GM19452 (cell line): ENCODE measurements around the gene HPDL.
A peak's percentile ranks its signal among the peaks of the same experiment; 100 is the strongest.

Experiments used
- ATAC-seq: cut with Tn5 transposase; IDR thresholded peaks from one replicate; pipeline ENCODE4 v1.9.1; 2021; ENCODE audit not compliant: unreplicated experiment

Gene HPDL

DNA sequence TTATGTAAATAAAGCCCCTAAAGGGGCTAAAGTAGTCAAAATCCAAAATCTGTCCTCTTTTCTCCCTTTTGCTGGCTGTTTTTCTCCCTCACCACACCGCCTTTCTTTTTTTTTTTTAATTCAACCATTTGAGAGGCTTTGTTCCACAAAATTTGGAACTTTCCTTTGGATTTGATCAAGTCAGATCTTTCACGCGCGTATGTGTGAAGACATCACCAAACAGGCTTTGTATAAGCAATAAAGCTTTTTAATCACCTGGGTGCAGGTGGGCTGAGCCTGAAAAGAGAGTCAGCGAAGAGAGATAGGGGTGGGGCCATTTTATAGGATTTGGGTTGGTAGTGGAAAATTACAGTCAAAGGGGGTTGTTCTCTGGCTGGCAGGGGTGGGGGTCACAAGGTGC is 5.3 kb upstream of the HPDL start:
- ATAC-seq = no peak

DNA sequence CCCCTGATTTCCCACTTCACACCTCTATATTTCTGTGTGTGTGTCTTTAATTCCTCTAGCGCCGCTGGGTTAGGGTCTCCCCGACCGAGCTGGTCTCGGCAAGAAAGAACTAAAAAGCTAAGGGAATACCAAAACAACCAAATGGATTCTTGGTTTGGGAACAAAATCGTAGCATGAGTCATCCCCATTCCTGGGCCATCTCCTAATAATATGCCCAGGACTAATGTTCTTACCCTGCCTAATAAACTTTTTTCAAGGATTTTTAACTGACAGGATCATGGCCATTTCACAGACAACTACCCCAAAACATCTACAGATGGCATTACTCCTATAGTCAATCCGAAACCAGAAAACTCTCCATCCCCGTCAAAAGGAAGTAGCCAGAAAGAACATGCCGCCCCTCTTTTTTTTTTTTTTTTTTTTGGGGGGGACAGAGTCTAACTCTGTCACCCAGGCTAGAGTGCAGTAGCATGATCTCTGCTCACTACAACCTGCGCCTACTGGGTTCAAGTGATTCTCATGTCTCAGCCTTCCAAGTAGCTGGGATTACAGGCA is 4.1 kb upstream of the HPDL start:
- no peak for ATAC-seq

DNA sequence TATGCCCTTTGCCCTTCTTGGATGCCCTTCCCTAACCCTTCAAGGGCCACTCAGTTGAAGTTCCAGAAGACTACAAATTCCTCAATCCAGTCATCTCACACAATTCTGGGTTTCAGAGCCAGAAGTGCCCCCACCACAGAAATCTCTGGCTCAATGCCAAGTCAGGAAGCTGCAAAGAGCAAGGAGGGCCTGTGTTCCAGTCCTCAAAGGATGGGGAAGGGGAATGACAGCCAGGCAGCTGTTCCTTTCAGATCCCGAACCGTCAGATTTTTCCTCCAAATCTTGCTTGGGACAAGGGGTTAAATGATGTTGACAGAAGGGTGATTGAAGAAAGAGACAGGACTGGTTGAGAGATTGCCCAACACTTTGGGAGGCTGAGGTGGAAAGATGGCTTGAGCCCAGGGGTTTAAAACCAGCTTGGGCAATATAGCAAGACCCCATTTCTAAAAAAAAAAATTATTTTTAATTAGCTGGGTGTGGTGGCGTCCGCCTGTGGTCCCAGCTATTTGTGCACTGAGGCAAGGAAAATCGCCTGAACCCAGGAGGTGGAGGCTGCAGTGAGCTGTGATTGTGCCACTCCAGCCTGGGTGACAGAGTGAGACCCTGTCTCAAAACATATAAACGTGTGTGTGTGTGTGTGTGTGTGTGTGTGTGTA is 716 bp upstream of the HPDL start:
- ATAC-seq = no peak

DNA sequence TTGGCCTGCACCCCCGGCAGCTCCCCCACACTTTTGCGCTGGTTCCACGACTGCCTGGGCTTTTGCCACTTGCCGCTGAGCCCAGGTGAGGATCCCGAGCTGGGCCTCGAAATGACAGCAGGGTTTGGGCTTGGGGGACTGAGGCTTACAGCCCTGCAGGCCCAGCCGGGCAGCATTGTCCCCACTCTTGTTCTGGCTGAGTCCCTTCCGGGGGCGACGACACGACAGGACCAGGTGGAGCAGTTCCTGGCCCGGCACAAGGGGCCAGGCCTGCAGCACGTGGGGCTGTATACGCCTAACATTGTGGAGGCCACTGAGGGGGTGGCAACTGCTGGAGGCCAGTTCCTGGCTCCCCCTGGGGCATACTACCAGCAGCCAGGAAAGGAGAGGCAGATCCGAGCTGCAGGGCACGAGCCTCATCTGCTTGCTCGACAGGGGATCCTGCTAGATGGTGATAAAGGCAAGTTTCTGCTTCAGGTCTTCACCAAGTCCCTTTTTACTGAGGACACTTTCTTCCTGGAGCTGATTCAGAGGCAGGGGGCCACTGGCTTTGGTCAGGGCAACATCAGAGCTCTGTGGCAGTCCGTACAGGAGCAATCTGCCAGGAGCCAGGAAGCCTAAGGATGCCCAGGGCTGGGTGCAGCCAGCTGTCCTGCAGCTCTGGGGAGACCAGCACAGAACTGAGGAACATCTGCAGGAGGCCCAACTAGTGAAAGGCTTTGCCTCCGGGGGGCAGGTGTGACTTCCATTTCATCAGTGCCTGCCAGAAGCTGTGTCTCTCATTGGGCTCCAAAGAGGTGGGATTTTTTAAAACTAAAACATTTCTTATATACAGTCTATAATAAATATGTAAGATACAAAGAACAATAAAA is 1.2 kb downstream of the HPDL start:
- ATAC-seq = no peak

DNA sequence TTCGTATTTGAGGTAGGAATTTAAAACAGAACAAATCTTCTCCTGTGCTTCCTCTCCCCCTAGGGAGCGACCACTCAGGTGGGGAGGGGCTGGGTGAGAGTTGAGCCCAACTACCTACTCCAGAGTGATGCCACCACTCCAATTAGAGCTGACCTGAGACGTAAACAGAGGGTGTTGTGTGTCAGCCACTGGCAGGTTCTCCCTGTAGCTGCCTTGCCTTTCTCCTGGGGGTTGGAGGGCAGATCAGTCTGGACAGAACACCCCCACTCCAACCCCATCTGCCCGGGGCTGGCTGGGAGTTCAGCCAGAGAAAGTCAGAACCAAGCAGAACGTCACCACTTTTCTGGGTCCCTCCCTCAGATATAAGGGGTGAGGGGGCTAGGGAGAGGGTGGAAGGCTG is 2.0 kb downstream of the HPDL start:
- no peak for ATAC-seq

- no peak for ATAC-seq
Measured at GRCh38 chr1:45329445-45329844, 2.8 kb downstream of the HPDL start.

GRCh38 chr1:45331436-45332345 is 5.0 kb downstream of the HPDL start:
- no peak for ATAC-seq

GRCh38 chr1:45332346-45332720 is 5.6 kb downstream of the HPDL start:
- no peak for ATAC-seq

DNA sequence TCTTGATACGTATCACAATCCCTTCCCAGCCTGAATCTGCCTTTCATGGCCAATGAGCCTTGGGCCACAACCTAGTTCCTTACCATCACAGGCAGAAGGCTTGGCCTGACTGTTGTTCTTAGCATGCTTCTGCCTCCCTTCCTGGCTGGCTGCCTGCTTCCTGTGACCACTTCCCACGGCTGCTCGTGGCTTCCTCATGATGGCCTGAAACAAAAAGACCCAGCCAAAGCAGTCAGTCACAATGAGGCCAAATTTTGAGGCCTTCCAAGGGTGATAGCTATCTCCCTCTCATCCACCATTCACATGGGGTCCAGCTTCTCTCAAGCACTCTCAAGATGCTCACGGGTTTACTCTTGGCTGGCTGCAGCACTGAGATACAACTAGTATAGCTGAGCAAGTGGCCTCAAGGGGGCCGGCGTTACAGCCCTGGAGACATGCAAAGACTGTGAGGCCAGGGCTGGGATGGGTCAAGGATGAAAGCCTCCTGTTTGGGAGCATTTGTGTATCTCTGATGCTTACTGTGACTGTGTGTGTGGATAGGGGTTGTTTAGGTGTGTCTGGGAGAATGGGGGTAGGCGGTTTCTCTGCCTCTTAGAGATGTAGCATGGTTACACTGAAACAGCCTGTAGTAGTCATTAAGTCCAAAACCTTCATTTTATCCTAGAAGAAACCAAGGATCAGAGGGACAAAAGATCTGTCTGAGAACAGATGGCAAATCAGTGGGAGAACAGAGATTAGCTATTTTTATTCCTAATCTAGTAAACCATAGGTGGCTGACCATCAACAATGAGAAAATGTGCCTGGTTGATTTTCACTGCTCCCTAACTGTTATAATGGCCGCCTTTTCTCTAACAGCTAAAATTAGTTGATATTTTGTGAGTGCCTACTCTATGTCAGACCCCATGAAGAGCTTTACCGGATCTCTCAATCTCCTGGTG is 7.9 kb downstream of the HPDL start:
- ATAC-seq = no peak

DNA sequence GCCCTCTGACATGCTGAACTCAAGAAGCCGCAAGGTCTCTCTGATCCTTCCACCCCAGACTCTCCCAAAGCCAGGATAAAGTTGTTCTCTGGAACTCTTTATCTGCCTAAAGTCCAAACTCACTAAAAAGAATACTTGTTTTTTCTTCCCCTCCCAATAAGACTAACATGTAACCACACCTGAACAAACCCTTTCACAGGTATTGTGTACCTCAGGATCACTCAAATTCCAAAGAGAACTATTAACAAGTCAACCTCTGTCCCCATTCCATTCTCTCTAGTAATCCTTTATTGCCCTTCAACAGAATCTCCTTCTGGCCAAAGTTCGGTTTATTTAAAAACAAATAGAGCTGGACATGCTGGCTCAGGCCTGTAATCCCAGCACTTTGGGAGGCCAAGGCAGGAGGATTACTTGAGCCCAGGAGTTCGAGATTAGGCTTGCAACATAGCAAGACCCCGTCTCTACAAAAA is 9.2 kb downstream of the HPDL start:
- ATAC-seq = no peak

- no peak for ATAC-seq
Measured at GRCh38 chr1:45337630-45338325, 11.1 kb downstream of the HPDL start.

GRCh38 chr1:45339789-45340558 is 13.3 kb downstream of the HPDL start, which contains the start of the genes MUTYH and TOE1:
Gene MUTYH (minus strand): TSS chr1:45340440. CDS start chr1:45334505, 5,935 bp downstream.
Gene TOE1 (plus strand): TSS chr1:45340170. CDS start chr1:45340253, 83 bp downstream.
- peak; percentile 80 for ATAC-seq

DNA sequence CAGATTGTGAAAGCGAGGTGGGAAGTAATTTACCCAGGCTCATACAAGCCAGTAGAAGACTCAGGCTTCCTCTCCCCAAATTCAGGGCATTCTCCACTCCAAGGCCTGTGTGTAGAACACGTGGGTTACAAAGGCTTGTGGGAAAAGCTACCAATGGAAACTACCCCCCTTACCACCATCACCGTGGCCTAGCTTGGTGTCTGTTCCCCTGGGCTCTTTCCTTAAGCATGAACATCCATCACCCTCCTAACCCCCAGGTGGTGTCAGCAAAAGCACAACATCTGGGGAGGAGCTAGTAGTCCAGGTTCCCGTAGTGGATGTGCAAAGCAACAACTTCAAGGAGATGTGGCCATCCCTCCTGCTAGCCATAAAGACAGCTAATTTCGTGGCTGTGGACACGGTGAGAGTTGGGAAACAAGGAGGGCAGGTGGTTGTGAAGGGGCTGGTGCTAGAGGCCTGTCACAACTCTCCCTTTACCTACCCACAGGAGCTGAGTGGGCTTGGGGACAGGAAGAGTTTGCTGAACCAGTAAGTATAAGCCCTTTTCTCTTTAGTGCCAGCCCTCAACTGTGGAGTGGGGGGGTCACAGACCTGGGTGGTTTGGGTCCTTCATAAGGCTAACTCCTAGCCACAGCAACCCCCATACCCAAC is 14.2 kb downstream of the HPDL start:
- ATAC-seq = no peak

DNA sequence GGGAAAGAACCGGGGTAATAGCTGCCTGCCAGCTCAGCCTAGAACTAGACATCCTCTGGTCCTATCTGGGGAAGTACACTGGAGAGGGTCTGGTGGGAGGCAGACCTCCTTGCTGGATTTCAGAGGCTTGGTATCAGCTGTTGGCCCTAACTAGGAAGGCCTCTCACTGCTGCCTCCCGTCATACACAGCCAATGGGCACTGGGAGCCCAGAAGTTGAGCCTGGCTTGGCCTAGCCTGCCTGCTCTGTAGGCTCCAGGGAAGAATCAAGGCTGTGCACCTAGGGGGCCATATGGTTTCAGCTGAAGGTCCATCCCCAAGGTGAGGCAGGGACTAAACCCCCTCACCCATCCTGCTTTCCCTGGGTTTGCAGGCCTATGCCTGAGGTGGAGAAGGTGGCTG is 17.8 kb downstream of the HPDL start:
- ATAC-seq = no peak

DNA sequence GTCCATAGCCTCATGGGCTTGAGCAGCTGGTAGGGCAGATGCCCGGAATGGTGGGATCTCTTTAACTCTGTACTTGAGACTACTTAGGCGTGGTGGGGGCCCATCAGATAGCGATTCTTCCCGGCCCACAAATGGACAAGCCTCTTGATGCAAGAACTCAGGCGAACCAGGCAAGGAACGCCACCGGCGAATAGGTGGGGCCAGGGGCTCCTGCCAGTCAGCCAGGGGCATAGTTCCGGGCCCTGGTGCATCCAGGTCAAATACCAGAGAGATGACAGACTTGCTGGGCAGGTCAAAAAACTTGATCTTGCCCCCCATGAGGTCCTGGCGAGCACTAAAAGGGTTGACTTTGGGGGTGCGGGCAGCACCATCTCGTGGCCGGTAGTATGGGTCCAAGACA is 18.3 kb downstream of the HPDL start:
- ATAC-seq = no peak

- no peak for ATAC-seq
Measured at GRCh38 chr1:45346473-45346872, 19.8 kb downstream of the HPDL start.

GRCh38 chr1:45348020-45348419 is 21.3 kb downstream of the HPDL start:
- no peak for ATAC-seq

DNA sequence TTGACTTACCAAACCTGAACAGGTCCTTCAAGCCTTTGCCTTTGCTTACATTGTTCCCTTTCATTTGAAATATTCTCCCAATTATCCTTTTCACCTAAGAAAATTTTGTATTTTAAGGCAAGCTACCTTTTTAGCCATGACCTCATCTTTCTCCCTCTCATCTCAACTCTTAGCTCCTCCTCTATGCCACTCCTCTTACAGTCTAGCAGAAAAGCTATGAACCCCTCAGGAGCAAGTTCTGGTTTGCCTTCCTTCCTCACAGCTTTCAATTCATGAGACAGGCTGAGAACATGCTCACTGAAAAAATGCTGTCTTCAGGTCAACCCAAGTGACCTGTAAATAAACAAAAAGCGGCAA is 21.9 kb downstream of the HPDL start:
- ATAC-seq = no peak
